HepG2 (cell line): ENCODE data around the gene RERE. TPM values are rescaled to one million over a fixed set of nuclear protein-coding genes. Genes with fewer than 3 reads are reported as not detected.

Experiments
- ADNP ChIP-seq: sonication (generic); formaldehyde crosslinking; IDR thresholded peaks from 2 replicates; pipeline ENCODE4 v1.4.0; 2020; ENCODE audit warnings: missing genetic modification reagents
- DR1 ChIP-seq: sonication (generic); formaldehyde crosslinking; IDR thresholded peaks from 2 replicates; pipeline ENCODE4 v1.8.0; 2021; ENCODE audit warnings: mild to moderate bottlenecking, missing genetic modification reagents, inconsistent platforms
- ELF3 ChIP-seq: IDR thresholded peaks from 2 replicates; pipeline ENCODE4 v1.6.1; 2016; ENCODE audit warnings: missing genetic modification reagents, missing compliant biosample characterization
- FOXA1 ChIP-seq, 2 experiments: fragments of 450-650 bp in 1 of 2; sonication (generic) in 1 of 2; formaldehyde crosslinking in 1 of 2; IDR thresholded peaks; 2 replicates each; pipeline versions ENCODE4 v1.4.0 to v1.6.1; 2016 to 2020; ENCODE audit warnings: missing genetic modification reagents in 1 of 2
- MEIS2 ChIP-seq: sonication (generic); formaldehyde crosslinking; IDR thresholded peaks from 2 replicates; pipeline ENCODE4 v1.9.0; 2021; ENCODE audit warnings: mild to moderate bottlenecking, missing genetic modification reagents
- MIXL1 ChIP-seq: IDR thresholded peaks from 2 replicates; pipeline ENCODE4 v1.6.1; 2016
- MYC ChIP-seq: sonication (generic); formaldehyde crosslinking; IDR thresholded peaks from 2 replicates; pipeline ENCODE4 v1.9.0; 2021; ENCODE audit warnings: missing genetic modification reagents, borderline replicate concordance
- NFATC3 ChIP-seq: sonication (generic); formaldehyde crosslinking; IDR thresholded peaks from 2 replicates; pipeline ENCODE4 v1.5.1; 2020; ENCODE audit warnings: mild to moderate bottlenecking, missing genetic modification reagents
- POGZ ChIP-seq: sonication (generic); formaldehyde crosslinking; IDR thresholded peaks from 2 replicates; pipeline ENCODE4 v1.4.0; 2020; ENCODE audit warnings: mild to moderate bottlenecking, missing genetic modification reagents
- PPARG ChIP-seq: conservative IDR thresholded peaks from 2 replicates; pipeline ENCODE4 v1.6.1; 2016; ENCODE audit warnings: missing biosample characterization, missing genetic modification reagents
- SALL1 ChIP-seq: sonication (generic); formaldehyde crosslinking; IDR thresholded peaks from 2 replicates; pipeline ENCODE4 v1.8.0; 2022; ENCODE audit warnings: mild to moderate bottlenecking, missing genetic modification reagents
- SOX6 ChIP-seq, 2 experiments: fragments of 450-650 bp in 1 of 2; sonication (generic) in 1 of 2; formaldehyde crosslinking in 1 of 2; IDR thresholded peaks; 2 replicates each; pipeline versions ENCODE4 v1.4.0 to v1.6.1; 2017 to 2020; ENCODE audit warnings: antibody characterized with exemption in 1 of 2, mild to moderate bottlenecking in 1 of 2, missing genetic modification reagents in 1 of 2
- SP2 ChIP-seq: sonication (generic); formaldehyde crosslinking; IDR thresholded peaks from 2 replicates; pipeline ENCODE4 v1.5.1; 2020; ENCODE audit warnings: mild to moderate bottlenecking, missing genetic modification reagents
- SPEN ChIP-seq: sonication (generic); formaldehyde crosslinking; IDR thresholded peaks from 2 replicates; pipeline ENCODE4 v1.5.1; 2020; ENCODE audit warnings: low read depth, mild to moderate bottlenecking, missing genetic modification reagents
- TEAD3 ChIP-seq: optimal IDR thresholded peaks from 2 replicates; pipeline ENCODE3; 2016; ENCODE audit warnings: borderline replicate concordance
- YEATS4 ChIP-seq: sonication (generic); formaldehyde crosslinking; IDR thresholded peaks from 2 replicates; pipeline ENCODE4 v1.4.0; 2020; ENCODE audit warnings: missing genetic modification reagents, borderline replicate concordance
- ZBTB21 ChIP-seq: sonication (generic); formaldehyde crosslinking; IDR thresholded peaks from 2 replicates; pipeline ENCODE4 v1.4.0; 2020; ENCODE audit warnings: missing genetic modification reagents
- ZNF12 ChIP-seq: sonication (generic); formaldehyde crosslinking; IDR thresholded peaks from 2 replicates; pipeline ENCODE4 v1.5.0; 2020; ENCODE audit warnings: missing genetic modification reagents
- ZNF263 ChIP-seq: sonication (generic); formaldehyde crosslinking; IDR thresholded peaks from 2 replicates; pipeline ENCODE4 v1.4.0; 2020; ENCODE audit warnings: missing genetic modification reagents
- ZNF280B ChIP-seq: sonication (generic); formaldehyde crosslinking; IDR thresholded peaks from 2 replicates; pipeline ENCODE4 v1.5.0; 2020; ENCODE audit warnings: missing genetic modification reagents, mild to moderate bottlenecking, borderline replicate concordance
- ZNF280D ChIP-seq: sonication (generic); formaldehyde crosslinking; IDR thresholded peaks from 2 replicates; pipeline ENCODE4 v1.5.1; 2020; ENCODE audit warnings: mild to moderate bottlenecking, missing genetic modification reagents
- ZNF292 ChIP-seq: sonication (generic); formaldehyde crosslinking; IDR thresholded peaks from 2 replicates; pipeline ENCODE4 v1.8.1; 2022; ENCODE audit warnings: mild to moderate bottlenecking, low read depth, missing genetic modification reagents, borderline replicate concordance
- ZNF451 ChIP-seq: sonication (generic); formaldehyde crosslinking; IDR thresholded peaks from 2 replicates; pipeline ENCODE4 v1.5.0; 2020; ENCODE audit warnings: mild to moderate bottlenecking, missing genetic modification reagents
- ZNF496 ChIP-seq: sonication (generic); formaldehyde crosslinking; IDR thresholded peaks from 2 replicates; pipeline ENCODE4 v1.8.1; 2023; ENCODE audit warnings: mild to moderate bottlenecking, moderate library complexity, missing genetic modification reagents; ENCODE audit not compliant: insufficient replicate concordance
- ZNF704 ChIP-seq: sonication (generic); formaldehyde crosslinking; IDR thresholded peaks from 2 replicates; pipeline ENCODE4 v1.8.1; 2023; ENCODE audit warnings: mild to moderate bottlenecking, inconsistent platforms, moderate library complexity, missing genetic modification reagents, borderline replicate concordance
- ZNF768 ChIP-seq: sonication (generic); formaldehyde crosslinking; IDR thresholded peaks from 2 replicates; pipeline ENCODE4 v1.4.0; 2020; ENCODE audit warnings: missing genetic modification reagents
- polyA plus RNA-seq, 8 experiments: library from polyadenylated mRNA; depleted of rRNA in 3 of 8; stranded (reverse) in 7 of 8; unstranded in 1 of 8; fragments of >200 nt; fragmentation: Illumina TruSeq in 4 of 8; extraction: Trizol in 4 of 8; gene quantifications; 2 replicates each; pipeline versions ENCODE4 v1.2.1 to v1.2.3, GENCODE V29; 2011 to 2016; ENCODE audit warnings: low read depth in 4 of 8, missing spikeins in 1 of 8, mixed read lengths in 1 of 8; ENCODE audit not compliant: insufficient read depth in 1 of 8
- total RNA-seq, 5 experiments: library from RNA; depleted of rRNA; stranded (reverse); fragments of >200 nt; fragmentation: Illumina TruSeq; extraction: Trizol; gene quantifications; 2 replicates each; pipeline ENCODE4 v1.2.3, GENCODE V29; 2016; ENCODE audit warnings: low read depth in 1 of 5

The RERE gene
- total and polyA plus RNA-seq, 2 of the 13 experiments (the other 11 are each of a cell fraction or from before 2014, with no cell fraction given): 18.3 to 21.9 TPM

GRCh38 chr1:8847990-8848389 is 30.6 kb upstream of the RERE start (continued):
- TF ChIP-seq ZNF280D (CRISPR knock-in tag): 0 out of 2 replicates have a peak, but pooled peaks have one; percentile 41
- TF ChIP-seq SPEN (CRISPR knock-in tag): no peak
- TF ChIP-seq SOX6 (IDR thresholded peaks at IDR 0.05): no peak
- 0 out of 2 replicates have a peak, but pooled peaks have one; percentile 29 for TF ChIP-seq SOX6 (CRISPR knock-in tag; IDR thresholded peaks at IDR 0.05)
- peak; percentile 9; the same call in 1 of the 2 replicates for TF ChIP-seq SP2 (CRISPR knock-in tag)
- TF ChIP-seq FOXA1 (IDR thresholded peaks at IDR 0.05): no peak
- TF ChIP-seq FOXA1 (CRISPR knock-in tag; IDR thresholded peaks at IDR 0.05): no peak
- TF ChIP-seq ZNF704 (CRISPR knock-in tag): 0 out of 2 replicates have a peak, but pooled peaks have one; percentile 34
- peak; percentile 63; the same call in 1 of the 2 replicates for TF ChIP-seq POGZ
- TF ChIP-seq ZNF768 (CRISPR knock-in tag): peak; percentile 53; the same call in 1 of the 2 replicates
- TF ChIP-seq NFATC3 (CRISPR knock-in tag): 0 out of 2 replicates have a peak, but pooled peaks have one; percentile 46
- TF ChIP-seq ADNP (CRISPR knock-in tag): 0 out of 2 replicates have a peak, but pooled peaks have one; percentile 23
- TF ChIP-seq ZNF12 (CRISPR knock-in tag): no peak
- no peak for TF ChIP-seq MIXL1
- TF ChIP-seq PPARG (CRISPR knock-in tag): no peak
- TF ChIP-seq ZNF451: 0 out of 2 replicates have a peak, but pooled peaks have one; percentile 49
- peak; percentile 26; the same call in 1 of the 2 replicates for TF ChIP-seq ZNF280B (CRISPR knock-in tag)
- peak; percentile 49 for TF ChIP-seq TEAD3 (CRISPR knock-in tag)
- TF ChIP-seq DR1 (CRISPR knock-in tag): no peak
- TF ChIP-seq ZNF263 (CRISPR knock-in tag): peak; percentile 18; the same call in 1 of the 2 replicates
- peak; percentile 46; the same call in 1 of the 2 replicates for TF ChIP-seq ELF3 (CRISPR knock-in tag)
- peak; percentile 58; the same call in 1 of the 2 replicates for TF ChIP-seq MEIS2 (CRISPR knock-in tag)
- 0 out of 2 replicates have a peak, but pooled peaks have one; percentile 37 for TF ChIP-seq MYC (CRISPR knock-in tag)
- 0 out of 2 replicates have a peak, but pooled peaks have one; percentile 64 for TF ChIP-seq SALL1 (CRISPR knock-in tag)
- no peak for TF ChIP-seq ZBTB21 (CRISPR knock-in tag)
- TF ChIP-seq YEATS4 (CRISPR knock-in tag): peak; percentile 55; the same call in 1 of the 2 replicates
- peak; percentile 95 for TF ChIP-seq ZNF292
- no peak for TF ChIP-seq ZNF496 (CRISPR knock-in tag)
